Panc1 (cell line): Measurements from ENCODE around the gene CDH26. TPM values are rescaled to one million over a fixed set of nuclear protein-coding genes. Genes with fewer than 3 reads are reported as not detected.

Source experiments
- ATAC-seq: fragments of 200-7000 bp; cut with Tn5 transposase; 2 replicates; pipeline ENCODE4 v1.9.1; 2020; ENCODE audit warnings: mild to moderate bottlenecking, moderate library complexity
- BruUV-seq: library from RNA; stranded (reverse); fragments of 400-500 nt; replicated peaks from 2 replicates; lab custom pipeline; 2021; lab: Mats Ljungman, UMichigan
- CTCF ChIA-PET: fragments of 300-600 bp; sonication (Branson Sonifier 250); formaldehyde crosslinking; loops from one replicate; lab custom pipeline; 2022; ENCODE audit warnings: antibody characterized with exemption; lab: Charles Lee
- POLR2A ChIA-PET: fragments of 300-600 bp; sonication (Branson Sonifier 250); formaldehyde crosslinking; loops from one replicate; lab custom pipeline; 2022; ENCODE audit warnings: antibody characterized with exemption; lab: Charles Lee
- DNase-seq: peaks from one replicate; pipeline ENCODE4 v3.0.0-alpha.2; 2010; ENCODE audit warnings: low read depth, low spot score
- H3K27ac ChIP-seq: 2 replicates; pipeline ENCODE4 v1.5.1; 2011; ENCODE audit warnings: mild to moderate bottlenecking, low read length, inconsistent platforms
- H3K27me3 ChIP-seq: fragments of 200-500 bp; sonication (Bioruptor generic); 2 replicates; pipeline ENCODE4 v1.6.0; 2014; ENCODE audit warnings: low read length, inconsistent platforms; ENCODE audit not compliant: control insufficient read depth, insufficient read depth
- H3K36me3 ChIP-seq: fragments of 200-500 bp; sonication (Bioruptor generic); 2 replicates; pipeline ENCODE4 v1.5.1; 2014; ENCODE audit warnings: inconsistent platforms, mild to moderate bottlenecking, low read length, moderate library complexity; ENCODE audit not compliant: control insufficient read depth, insufficient read depth
- H3K4me1 ChIP-seq: 2 replicates; pipeline ENCODE4 v1.5.1; 2011; ENCODE audit warnings: inconsistent platforms, mild to moderate bottlenecking, low read length, moderate library complexity; ENCODE audit not compliant: control insufficient read depth, insufficient read depth
- H3K4me3 ChIP-seq, 2 experiments: 2 replicates each; pipeline ENCODE4 v1.5.1; 2011 to 2012; ENCODE audit warnings: low read depth in 2 of 2, low read length in 2 of 2, mild to moderate bottlenecking in 2 of 2, inconsistent platforms in 1 of 2, moderate library complexity in 1 of 2
- H3K9me3 ChIP-seq: fragments of 200-500 bp; sonication (Bioruptor generic); 2 replicates; pipeline ENCODE4 v1.5.1; 2014; ENCODE audit warnings: low read depth, mild to moderate bottlenecking, inconsistent platforms, low read length, moderate library complexity; ENCODE audit not compliant: control insufficient read depth, insufficient read depth
- POLR2AphosphoS5 ChIP-seq: IDR thresholded peaks from 2 replicates; pipeline ENCODE4 v1.6.1; 2012; ENCODE audit warnings: mild to moderate bottlenecking, low read depth, low read length, moderate library complexity
- SIN3A ChIP-seq: IDR thresholded peaks from 2 replicates; pipeline ENCODE4 v1.6.1; 2012; ENCODE audit warnings: low read depth, mild to moderate bottlenecking, low read length, moderate library complexity, borderline replicate concordance; ENCODE audit not compliant: insufficient read depth
- TCF7L2 ChIP-seq: IDR thresholded peaks from 2 replicates; pipeline ENCODE4 v1.6.1; 2011; ENCODE audit warnings: mild to moderate bottlenecking, low read depth, low read length, inconsistent platforms
- in situ Hi-C: cut with HindIII; loops from 2 replicates; pipeline ENCODE4 v1.10.0; 2016; ENCODE audit warnings: low sequenced_read_pairs, low pct_unique_long_range_greater_than_20kb
- intact Hi-C: fragments of 100-400 bp; cut with micrococcal nuclease; formaldehyde crosslinking; loops from one replicate; pipeline ENCODE4 v1.10.0; 2022; ENCODE audit not compliant: unreplicated experiment
- total RNA-seq: library from RNA; stranded (reverse); gene quantifications from one replicate; pipeline ENCODE4 v1.2.1, GENCODE V29; 2021; ENCODE audit not compliant: unreplicated experiment
- TF ChIP-seq, protein P1 (sequence below): fragments of 450-650 bp; IDR thresholded peaks from 2 replicates; pipeline ENCODE4 v1.5.1; 2017; ENCODE audit warnings: mild to moderate bottlenecking
- TF ChIP-seq, protein P2 (sequence below), 2 experiments: IDR thresholded peaks; 2 replicates each; pipeline ENCODE4 v1.6.1; 2011 to 2012; ENCODE audit warnings: low read depth in 2 of 2, control low read depth in 1 of 2, low read length in 1 of 2, mild to moderate bottlenecking in 1 of 2, moderate library complexity in 1 of 2; ENCODE audit not compliant: insufficient read depth in 1 of 2

The CDH26 gene
- total RNA-seq, 1 experiment from 2014 or later: 0.46 TPM

- no peaks in the 10 kb centered on the region; the same call in 1 of the 2 replicates for H3K4me1 ChIP-seq
- H3K27me3 ChIP-seq: peaks cover 4% of the 10 kb centered on the region
- no TSS peak for BruUV-seq
- no peaks in the 10 kb centered on the region for H3K9me3 ChIP-seq
- H3K36me3 ChIP-seq: no peaks in the 10 kb centered on the region
- ChIA-PET POLR2A (no interaction called here), CTCF (no interaction called here)
- in situ Hi-C loops: no loop called here
- DNase-seq (no peak), ATAC-seq (no peak)
- intact Hi-C loops: no loop called here
- no peak for TF ChIP-seq SIN3A
- TF ChIP-seq, protein P1, sequence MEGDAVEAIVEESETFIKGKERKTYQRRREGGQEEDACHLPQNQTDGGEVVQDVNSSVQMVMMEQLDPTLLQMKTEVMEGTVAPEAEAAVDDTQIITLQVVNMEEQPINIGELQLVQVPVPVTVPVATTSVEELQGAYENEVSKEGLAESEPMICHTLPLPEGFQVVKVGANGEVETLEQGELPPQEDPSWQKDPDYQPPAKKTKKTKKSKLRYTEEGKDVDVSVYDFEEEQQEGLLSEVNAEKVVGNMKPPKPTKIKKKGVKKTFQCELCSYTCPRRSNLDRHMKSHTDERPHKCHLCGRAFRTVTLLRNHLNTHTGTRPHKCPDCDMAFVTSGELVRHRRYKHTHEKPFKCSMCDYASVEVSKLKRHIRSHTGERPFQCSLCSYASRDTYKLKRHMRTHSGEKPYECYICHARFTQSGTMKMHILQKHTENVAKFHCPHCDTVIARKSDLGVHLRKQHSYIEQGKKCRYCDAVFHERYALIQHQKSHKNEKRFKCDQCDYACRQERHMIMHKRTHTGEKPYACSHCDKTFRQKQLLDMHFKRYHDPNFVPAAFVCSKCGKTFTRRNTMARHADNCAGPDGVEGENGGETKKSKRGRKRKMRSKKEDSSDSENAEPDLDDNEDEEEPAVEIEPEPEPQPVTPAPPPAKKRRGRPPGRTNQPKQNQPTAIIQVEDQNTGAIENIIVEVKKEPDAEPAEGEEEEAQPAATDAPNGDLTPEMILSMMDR: no peak
- TF ChIP-seq TCF7L2: no peak
- TF ChIP-seq, protein P2, sequence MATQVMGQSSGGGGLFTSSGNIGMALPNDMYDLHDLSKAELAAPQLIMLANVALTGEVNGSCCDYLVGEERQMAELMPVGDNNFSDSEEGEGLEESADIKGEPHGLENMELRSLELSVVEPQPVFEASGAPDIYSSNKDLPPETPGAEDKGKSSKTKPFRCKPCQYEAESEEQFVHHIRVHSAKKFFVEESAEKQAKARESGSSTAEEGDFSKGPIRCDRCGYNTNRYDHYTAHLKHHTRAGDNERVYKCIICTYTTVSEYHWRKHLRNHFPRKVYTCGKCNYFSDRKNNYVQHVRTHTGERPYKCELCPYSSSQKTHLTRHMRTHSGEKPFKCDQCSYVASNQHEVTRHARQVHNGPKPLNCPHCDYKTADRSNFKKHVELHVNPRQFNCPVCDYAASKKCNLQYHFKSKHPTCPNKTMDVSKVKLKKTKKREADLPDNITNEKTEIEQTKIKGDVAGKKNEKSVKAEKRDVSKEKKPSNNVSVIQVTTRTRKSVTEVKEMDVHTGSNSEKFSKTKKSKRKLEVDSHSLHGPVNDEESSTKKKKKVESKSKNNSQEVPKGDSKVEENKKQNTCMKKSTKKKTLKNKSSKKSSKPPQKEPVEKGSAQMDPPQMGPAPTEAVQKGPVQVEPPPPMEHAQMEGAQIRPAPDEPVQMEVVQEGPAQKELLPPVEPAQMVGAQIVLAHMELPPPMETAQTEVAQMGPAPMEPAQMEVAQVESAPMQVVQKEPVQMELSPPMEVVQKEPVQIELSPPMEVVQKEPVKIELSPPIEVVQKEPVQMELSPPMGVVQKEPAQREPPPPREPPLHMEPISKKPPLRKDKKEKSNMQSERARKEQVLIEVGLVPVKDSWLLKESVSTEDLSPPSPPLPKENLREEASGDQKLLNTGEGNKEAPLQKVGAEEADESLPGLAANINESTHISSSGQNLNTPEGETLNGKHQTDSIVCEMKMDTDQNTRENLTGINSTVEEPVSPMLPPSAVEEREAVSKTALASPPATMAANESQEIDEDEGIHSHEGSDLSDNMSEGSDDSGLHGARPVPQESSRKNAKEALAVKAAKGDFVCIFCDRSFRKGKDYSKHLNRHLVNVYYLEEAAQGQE (IDR thresholded peaks at IDR 0.05; ENCODE audit: insufficient read depth in 1 of 2, low read depth in 2 of 2, low read length in 1 of 2): no peak
- no peak for TF ChIP-seq POLR2AphosphoS5
- no peak overlapping the region for H3K4me3 ChIP-seq
- no peak overlapping the region for H3K27ac ChIP-seq
These were observed 93.7 kb downstream of the CDH26 start for GRCh38 chr20:60051911-60052310.

DNA sequence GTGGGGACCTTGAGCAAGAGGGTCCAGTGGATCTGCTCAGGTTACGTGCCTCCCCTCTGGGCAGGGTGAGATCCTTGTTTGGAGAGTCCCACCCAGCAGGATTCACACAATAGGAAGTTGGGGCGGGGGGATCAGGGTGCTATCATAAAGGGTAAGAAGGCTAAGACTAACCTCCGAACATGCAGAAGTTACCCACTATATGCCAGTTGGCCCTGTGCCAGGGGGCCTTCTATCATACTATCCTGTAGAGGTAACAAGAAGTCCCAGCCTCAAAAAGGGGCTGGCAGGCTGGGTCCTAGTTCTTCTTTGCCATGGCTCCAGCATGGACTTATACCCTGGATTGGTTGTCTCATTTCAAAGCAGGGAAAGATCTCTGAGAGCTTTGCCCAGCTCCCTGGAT lies 94.1 kb downstream of the CDH26 start:
- ATAC-seq (no peak), DNase-seq (no peak)
- Histone ChIP-seq H3K27me3 (peaks cover 4% of the 10 kb centered on the region), H3K27ac (no peak overlapping the region), H3K9me3 (no peaks in the 10 kb centered on the region), H3K4me1 (no peaks in the 10 kb centered on the region; the same call in 1 of the 2 replicates), H3K4me3 (no peak overlapping the region), H3K36me3 (no peaks in the 10 kb centered on the region)
- TF ChIP-seq TCF7L2: no peak
- TF ChIP-seq, protein P1: no peak
- POLR2A ChIA-PET: no interaction called here
- intact Hi-C loops (no loop called here), in situ Hi-C loops (no loop called here)
- no TSS peak for BruUV-seq
- CTCF ChIA-PET: no interaction called here
